Omental fat pad (tissue), 4 donors: ENCODE results near the gene PRKCA. TPM values are rescaled to one million over a fixed set of nuclear protein-coding genes. Genes with fewer than 3 reads are reported as not detected.

Source experiments
- ATAC-seq: fragments of 150-250 bp; one replicate; pipeline ENCODE4 v1.9.1; 2016; ENCODE audit warnings: mild to moderate bottlenecking, moderate library complexity; ENCODE audit not compliant: low FRiP score
- DNase-seq: peaks from one replicate; pipeline ENCODE4 v3.0.0-alpha.2; 2019; ENCODE audit warnings: low spot score
- CTCF ChIP-seq, 3 donors: fragments of 450-650 bp; IDR thresholded peaks; one replicate each; pipeline ENCODE4 v1.5.1; 2016 to 2017; ENCODE audit warnings: antibody characterized with exemption in 3 of 3, mild to moderate bottlenecking in 3 of 3, moderate library complexity in 2 of 3
- total RNA-seq, 4 donors: library from RNA; depleted of rRNA; stranded (reverse); fragments of >200 nt; gene quantifications; one replicate each; pipeline ENCODE4 v1.1.0, GENCODE V29; 2016

The PRKCA gene
- total RNA-seq, 4 donors from 2014 or later: 6.7 to 14.3 (median 10.3) TPM

- TF ChIP-seq CTCF (IDR thresholded peaks at IDR 0.05): no peak
- DNase-seq (no peak), ATAC-seq (no peak)
Observed at GRCh38 chr17:66630828-66631472, 328.5 kb downstream of the PRKCA start.

GRCh38 chr17:66632731-66633130 lies 330.3 kb downstream of the PRKCA start:
- no peak for ATAC-seq
- TF ChIP-seq CTCF (IDR thresholded peaks at IDR 0.05): no peak

GRCh38 chr17:66633317-66633965 lies 331.0 kb downstream of the PRKCA start:
- ATAC-seq (no peak), DNase-seq (no peak)
- TF ChIP-seq CTCF (IDR thresholded peaks at IDR 0.05): no peak

More at GRCh38 chr17:66632731-66633130, 330.3 kb downstream of the PRKCA start:
- DNase-seq: no peak

GRCh38 chr17:66634193-66634592 lies 331.8 kb downstream of the PRKCA start:
- no peak for ATAC-seq
- DNase-seq: no peak
- no peak for TF ChIP-seq CTCF (IDR thresholded peaks at IDR 0.05)

GRCh38 chr17:66635386-66636045 lies 333.1 kb downstream of the PRKCA start:
- no peak for TF ChIP-seq CTCF (IDR thresholded peaks at IDR 0.05)
- DNase-seq (no peak), ATAC-seq (no peak)

- ATAC-seq (no peak), DNase-seq (no peak)
- TF ChIP-seq CTCF (IDR thresholded peaks at IDR 0.05): no peak
Observed at GRCh38 chr17:66636111-66636510, 333.7 kb downstream of the PRKCA start.
